Hepatocyte (in vitro differentiated cells): Measurements from ENCODE around the gene CYB561D2. TPM values are rescaled to one million over a fixed set of nuclear protein-coding genes. Genes with fewer than 3 reads are reported as not detected.

Source experiments
- DNase-seq: peaks from one replicate; pipeline ENCODE4 v3.0.0-alpha.2; 2016; ENCODE audit warnings: low spot score
- H2AFZ ChIP-seq: fragments of 200-600 bp; sonication (generic); 2 replicates; pipeline ENCODE4 v1.6.0; 2016; ENCODE audit warnings: antibody characterized with exemption, mild to moderate bottlenecking
- H3K27ac ChIP-seq: fragments of 200-600 bp; sonication (generic); 2 replicates; pipeline ENCODE4 v1.5.1; 2016; ENCODE audit warnings: mild to moderate bottlenecking
- H3K27me3 ChIP-seq: fragments of 200-600 bp; sonication (generic); 2 replicates; pipeline ENCODE4 v1.6.1; 2016
- H3K36me3 ChIP-seq: fragments of 200-600 bp; sonication (generic); replicated peaks from 2 replicates; pipeline ENCODE4 v1.5.1; 2016; ENCODE audit warnings: low read depth; ENCODE audit not compliant: insufficient read depth
- H3K4me1 ChIP-seq: fragments of 200-600 bp; sonication (generic); 2 replicates; pipeline ENCODE4 v1.5.1; 2016; ENCODE audit warnings: mild to moderate bottlenecking, moderate library complexity; ENCODE audit not compliant: insufficient read depth
- H3K4me2 ChIP-seq: fragments of 200-600 bp; sonication (generic); 2 replicates; pipeline ENCODE4 v1.6.0; 2016
- H3K4me3 ChIP-seq: fragments of 200-600 bp; sonication (generic); 2 replicates; pipeline ENCODE4 v1.5.1; 2016; ENCODE audit warnings: mild to moderate bottlenecking
- H3K79me2 ChIP-seq: fragments of 200-600 bp; sonication (generic); 2 replicates; pipeline ENCODE4 v1.6.0; 2017; ENCODE audit warnings: mild to moderate bottlenecking
- H3K9me2 ChIP-seq: fragments of 200-600 bp; sonication (generic); replicated peaks from 2 replicates; pipeline ENCODE4 v1.6.0; 2017; ENCODE audit warnings: mild to moderate bottlenecking; ENCODE audit not compliant: insufficient read depth
- H3K9me3 ChIP-seq: fragments of 200-600 bp; sonication (generic); 2 replicates; pipeline ENCODE4 v1.5.1; 2016; ENCODE audit warnings: low read depth, mild to moderate bottlenecking
- H4K20me1 ChIP-seq: fragments of 200-600 bp; sonication (generic); 2 replicates; pipeline ENCODE4 v1.6.0; 2016; ENCODE audit warnings: mild to moderate bottlenecking; ENCODE audit not compliant: insufficient read depth, poor library complexity, severe bottlenecking
- CTCF ChIP-seq: fragments of 200-600 bp; sonication (generic); IDR thresholded peaks from 2 replicates; pipeline ENCODE4 v1.5.1; 2016; ENCODE audit warnings: antibody characterized with exemption, mild to moderate bottlenecking; ENCODE audit not compliant: poor library complexity
- EZH2 ChIP-seq: fragments of 200-600 bp; sonication (generic); IDR thresholded peaks from 2 replicates; pipeline ENCODE4 v1.6.1; 2016; ENCODE audit warnings: antibody characterized with exemption, mild to moderate bottlenecking, borderline replicate concordance
- EZH2phosphoT487 ChIP-seq: fragments of 200-600 bp; sonication (generic); IDR thresholded peaks from one replicate; pipeline ENCODE4 v1.6.1; 2018; ENCODE audit warnings: antibody characterized with exemption, mild to moderate bottlenecking, low read depth, moderate library complexity; ENCODE audit not compliant: unreplicated experiment, severe bottlenecking
- WGBS: methylation state at CpG from one replicate; pipeline ENCODE4 v1.1.6; 2016; ENCODE audit warnings: low lambda C conversion rate; ENCODE audit errors: missing lambda C conversion rate; 5-methylcytosine and 5-hydroxymethylcytosine counted together
- polyA plus RNA-seq: library from polyadenylated mRNA; unstranded; fragments of >200 nt; fragmentation: Nextera tagmentation; extraction: Ambion mirVana; gene quantifications from 2 replicates; pipeline ENCODE4 v1.2.1, GENCODE V29; 2016
- total RNA-seq: library from RNA; depleted of rRNA; stranded (reverse); fragments of >200 nt; gene quantifications from 2 replicates; pipeline ENCODE4 v1.2.3, GENCODE V29; 2014

Gene CYB561D2
- total and polyA plus RNA-seq, 2 experiments from 2014 or later, result 37.3 to 40.5 TPM

GRCh38 chr3:50320853-50321335 lies 29.8 kb upstream of the CYB561D2 start:
- Histone ChIP-seq H3K27me3 (no peaks in the 10 kb centered on the region), H4K20me1 (peaks cover 3% of the 10 kb centered on the region), H3K79me2 (peaks cover 37% of the 10 kb centered on the region), H3K9me3 (no peaks in the 10 kb centered on the region), H3K4me3 (peak overlapping the region; percentile 88), H3K36me3 (no peaks in the 10 kb centered on the region), H3K9me2 (no peaks in the 10 kb centered on the region), H3K4me1 (peaks cover 53% of the 10 kb centered on the region), H3K4me2 (peak overlapping the region; percentile 97), H3K27ac (peak overlapping the region; percentile 100), H2AFZ (peak overlapping the region; percentile 71)
- TF ChIP-seq CTCF (no peak), EZH2phosphoT487 (no peak), EZH2 (no peak)
- peak; percentile 94 for DNase-seq
- under 1% methylated on average over 19 of the region's 45 CpGs for WGBS

GRCh38 chr3:50321336-50322114 lies 29.1 kb upstream of the CYB561D2 start:
- Histone ChIP-seq H3K9me2 (no peaks in the 10 kb centered on the region), H3K27me3 (no peaks in the 10 kb centered on the region), H3K9me3 (no peaks in the 10 kb centered on the region), H3K4me3 (peak overlapping the region; percentile 88), H2AFZ (peak overlapping the region; percentile 84), H4K20me1 (peaks cover 4% of the 10 kb centered on the region), H3K4me1 (peaks cover 52% of the 10 kb centered on the region), H3K79me2 (peaks cover 39% of the 10 kb centered on the region), H3K36me3 (no peaks in the 10 kb centered on the region), H3K4me2 (peak overlapping the region; percentile 97), H3K27ac (peak overlapping the region; percentile 100)
- 0% methylated on average over 15 of the region's 59 CpGs for WGBS
- TF ChIP-seq EZH2phosphoT487, result no peak
- no peak for TF ChIP-seq EZH2
- TF ChIP-seq CTCF, result peak; percentile 67
- DNase-seq, result peak; percentile 97

- 10% methylated on average over 14 of the region's 14 CpGs for WGBS
- TF ChIP-seq EZH2, result no peak
- no peak for TF ChIP-seq EZH2phosphoT487
- no peak for TF ChIP-seq CTCF
- Histone ChIP-seq H3K36me3 (no peaks in the 10 kb centered on the region), H3K27me3 (no peaks in the 10 kb centered on the region), H3K4me3 (peak overlapping the region; percentile 88), H3K4me1 (peaks cover 51% of the 10 kb centered on the region), H2AFZ (peak overlapping the region; percentile 84), H3K4me2 (peak overlapping the region; percentile 97), H3K27ac (peak overlapping the region; percentile 100), H3K79me2 (peaks cover 44% of the 10 kb centered on the region), H4K20me1 (peaks cover 5% of the 10 kb centered on the region), H3K9me3 (no peaks in the 10 kb centered on the region), H3K9me2 (no peaks in the 10 kb centered on the region)
- DNase-seq, result no peak
Observed at GRCh38 chr3:50322115-50322385, 28.6 kb upstream of the CYB561D2 start.
